ENCODE measurements around the gene MBD4.
"Not testable (repeated sequence)": the region's sequence is repeated elsewhere in the genome, so short reads cannot be mapped to it uniquely, and the experiment has no call there.

MBD4 gene

DNA sequence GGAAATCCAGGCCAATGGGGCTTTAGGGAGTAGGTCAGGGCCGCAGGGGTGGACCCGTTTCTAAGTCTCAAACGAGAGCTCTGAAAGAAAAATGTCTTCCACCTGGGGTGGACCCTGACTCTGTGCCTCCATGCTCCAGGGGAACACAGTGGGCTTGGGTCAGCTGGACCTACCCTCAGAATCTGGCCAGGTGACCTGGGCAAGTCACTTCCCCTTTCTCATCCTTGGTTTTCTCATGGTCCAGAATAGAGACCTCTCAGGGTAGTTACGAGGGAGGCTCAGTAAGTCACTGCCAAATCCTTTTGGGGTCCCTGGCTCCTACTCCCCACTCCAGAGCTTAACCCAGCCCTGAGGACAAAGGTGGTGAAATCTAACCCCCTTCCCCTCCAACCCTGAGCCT, 37.1 kb downstream of the MBD4 start:
- DNase-seq (ENCODE audit: low read depth, low spot score), result no peak
- ChIA-PET CTCF (interaction anchor here (1.1 to 1.4 kb wide), 2 partner anchors 11 to 19 kb away, joined by 3 to 6 read pairs; no protein-coding TSS in a partner anchor), POLR2A (no interaction called here)
- TF ChIP-seq, protein P1, sequence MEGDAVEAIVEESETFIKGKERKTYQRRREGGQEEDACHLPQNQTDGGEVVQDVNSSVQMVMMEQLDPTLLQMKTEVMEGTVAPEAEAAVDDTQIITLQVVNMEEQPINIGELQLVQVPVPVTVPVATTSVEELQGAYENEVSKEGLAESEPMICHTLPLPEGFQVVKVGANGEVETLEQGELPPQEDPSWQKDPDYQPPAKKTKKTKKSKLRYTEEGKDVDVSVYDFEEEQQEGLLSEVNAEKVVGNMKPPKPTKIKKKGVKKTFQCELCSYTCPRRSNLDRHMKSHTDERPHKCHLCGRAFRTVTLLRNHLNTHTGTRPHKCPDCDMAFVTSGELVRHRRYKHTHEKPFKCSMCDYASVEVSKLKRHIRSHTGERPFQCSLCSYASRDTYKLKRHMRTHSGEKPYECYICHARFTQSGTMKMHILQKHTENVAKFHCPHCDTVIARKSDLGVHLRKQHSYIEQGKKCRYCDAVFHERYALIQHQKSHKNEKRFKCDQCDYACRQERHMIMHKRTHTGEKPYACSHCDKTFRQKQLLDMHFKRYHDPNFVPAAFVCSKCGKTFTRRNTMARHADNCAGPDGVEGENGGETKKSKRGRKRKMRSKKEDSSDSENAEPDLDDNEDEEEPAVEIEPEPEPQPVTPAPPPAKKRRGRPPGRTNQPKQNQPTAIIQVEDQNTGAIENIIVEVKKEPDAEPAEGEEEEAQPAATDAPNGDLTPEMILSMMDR (IDR thresholded peaks at IDR 0.05; ENCODE audit: insufficient read depth, low read length, missing control alignments), result no peak
- no peak overlapping the region for H3K4me3 ChIP-seq (ENCODE audit: low read depth, low read length)

DNA sequence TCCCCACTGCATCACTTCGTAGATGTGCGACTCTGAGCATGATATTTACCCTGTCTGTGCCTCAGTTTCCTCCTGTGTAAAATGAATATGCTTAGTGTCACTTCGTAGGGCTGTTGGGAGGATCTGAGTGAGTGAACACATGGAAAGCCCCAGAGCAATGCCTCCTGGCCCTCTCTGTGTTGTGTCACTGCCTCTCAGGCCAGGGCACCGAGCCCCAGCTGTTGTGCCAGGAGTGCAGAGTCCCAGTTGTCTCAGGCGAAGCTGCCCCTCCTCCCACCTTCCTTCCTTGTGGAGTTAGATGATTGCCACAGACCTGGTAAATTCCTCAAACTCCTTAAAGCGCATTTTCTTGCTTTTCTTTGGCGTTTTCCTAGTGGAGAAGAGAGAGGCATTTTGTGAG, 37.5 kb downstream of the MBD4 start:
- POLR2A ChIA-PET, result no interaction called here
- CTCF ChIA-PET, result interaction anchor here (1.1 kb wide), 1 partner anchor 11 kb away, joined by 3 read pairs; no protein-coding TSS in a partner anchor
- no peak overlapping the region for H3K4me3 ChIP-seq (ENCODE audit: low read depth, low read length)
- TF ChIP-seq, protein P1 (IDR thresholded peaks at IDR 0.05; ENCODE audit: insufficient read depth, low read length, missing control alignments), result no peak
- DNase-seq (ENCODE audit: low read depth, low spot score), result no peak

DNA sequence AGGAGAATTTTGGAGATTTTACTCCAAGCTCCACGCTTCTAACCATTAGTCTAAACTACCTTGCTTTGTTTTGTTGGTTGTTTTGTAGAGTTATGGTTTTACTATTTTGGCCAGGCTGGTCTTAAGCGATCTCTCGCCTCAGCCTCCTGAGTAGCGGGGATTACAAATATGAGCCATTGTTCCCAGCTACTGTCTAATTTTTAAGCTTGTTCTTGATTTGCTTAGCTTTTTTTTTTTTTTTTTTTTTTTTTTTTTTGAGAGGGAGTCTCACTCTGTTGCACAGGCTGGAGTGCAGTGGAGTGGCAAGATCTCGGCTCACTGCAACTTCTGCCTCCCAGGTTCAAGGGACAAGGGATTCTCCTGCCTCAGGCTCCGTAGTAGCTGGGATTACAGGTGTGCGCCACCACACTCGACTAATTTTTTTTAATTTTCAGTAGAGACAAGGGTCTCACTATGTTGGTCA, 39.8 kb downstream of the MBD4 start:
- no peak for DNase-seq (ENCODE audit: low read depth, low spot score)
- TF ChIP-seq, protein P1 (IDR thresholded peaks at IDR 0.05; ENCODE audit: insufficient read depth, low read length, missing control alignments), result no peak
- CTCF ChIA-PET, result interaction anchor here (0.7 to 2.3 kb wide), 15 partner anchors 9 to 534 kb away, joined by 3 to 30 read pairs (median 4); a partner anchor contains a TSS

DNA sequence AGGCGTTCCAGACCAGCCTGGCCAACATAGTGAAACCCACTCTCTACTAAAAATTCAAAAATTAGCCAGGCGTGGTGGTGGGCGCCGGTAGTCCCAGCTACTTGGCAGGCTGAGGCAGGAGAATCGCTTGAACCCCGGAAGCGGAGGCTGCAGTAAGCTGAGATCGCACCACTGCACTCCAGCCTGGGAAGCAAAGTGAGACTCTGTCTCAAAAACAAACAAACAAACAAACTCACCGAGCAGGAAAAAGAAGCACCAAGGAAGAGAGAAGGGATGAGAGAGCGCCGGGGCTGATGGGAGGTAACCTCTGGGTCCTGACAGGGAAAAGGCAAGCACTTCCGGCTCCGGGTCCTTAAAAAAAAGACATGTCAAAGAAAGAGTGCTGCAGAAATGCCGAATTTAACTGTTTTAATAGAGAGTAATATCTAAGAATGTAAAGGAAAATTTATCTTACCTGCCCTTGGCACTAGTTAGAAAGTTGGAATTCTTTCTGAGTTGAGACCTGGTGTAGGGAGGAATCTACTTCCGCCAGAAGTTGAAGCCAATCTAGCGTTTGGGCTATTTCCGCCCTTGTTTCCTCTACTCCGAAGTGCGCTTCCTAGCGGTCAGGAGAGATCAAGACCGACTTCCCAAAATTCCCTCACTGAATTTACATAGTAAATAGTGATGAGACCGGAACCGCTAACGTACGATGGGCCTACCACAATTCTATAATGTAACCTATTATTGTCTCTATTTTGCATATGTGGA, 40.4 kb downstream of the MBD4 start:
- POLR2A ChIA-PET, result interaction anchor here (0.7 to 1.0 kb wide), 2 partner anchors 30 to 288 kb away, joined by 3 read pairs; partner anchors contain the start of gene EFCAB12
- peak; percentile 83 for DNase-seq (ENCODE audit: low read depth, low spot score)
- peak overlapping the region; percentile 87 for H3K4me3 ChIP-seq (ENCODE audit: low read depth, low read length)
- TF ChIP-seq, protein P1 (IDR thresholded peaks at IDR 0.05; ENCODE audit: insufficient read depth, low read length, missing control alignments), result peak; percentile 77
- CTCF ChIA-PET, result interaction anchor here (0.7 to 2.3 kb wide), 15 partner anchors 9 to 534 kb away, joined by 3 to 30 read pairs (median 4); a partner anchor contains a TSS

More for the DNA sequence above, 39.8 kb downstream of the MBD4 start:
- POLR2A ChIA-PET, result interaction anchor here (0.7 to 1.0 kb wide), 2 partner anchors 29 to 287 kb away, joined by 3 read pairs; partner anchors contain the start of gene EFCAB12
- H3K4me3 ChIP-seq (ENCODE audit: low read depth, low read length), result 0 out of 2 replicates have a peak overlapping the region, but pooled peaks have one; percentile 8

DNA sequence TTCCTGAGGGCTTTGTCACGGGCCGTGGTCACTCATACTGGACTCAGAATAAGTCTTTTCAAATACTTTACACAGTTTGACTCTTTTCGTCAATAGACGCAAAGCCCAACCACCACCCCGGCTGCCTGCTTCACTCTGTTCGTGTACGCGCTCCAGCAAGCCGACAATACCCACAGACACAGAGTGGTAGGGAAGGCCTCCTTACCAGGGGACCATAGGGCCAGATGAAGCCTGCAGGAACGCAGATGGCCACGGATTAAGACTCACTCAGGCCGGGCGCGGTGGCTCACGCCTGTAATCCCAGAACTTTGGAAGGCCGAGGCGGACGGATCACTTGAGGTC, 41.0 kb downstream of the MBD4 start:
- CTCF ChIA-PET, result interaction anchor here (1.4 to 2.2 kb wide), 5 partner anchors 10 to 82 kb away, joined by 4 to 15 read pairs (median 6); a partner anchor contains a TSS
- H3K4me3 ChIP-seq (ENCODE audit: low read depth, low read length), result peak overlapping the region; percentile 87
- POLR2A ChIA-PET, result no interaction called here
- TF ChIP-seq, protein P1 (IDR thresholded peaks at IDR 0.05; ENCODE audit: insufficient read depth, low read length, missing control alignments), result no peak
- DNase-seq (ENCODE audit: low read depth, low spot score), result no peak

DNA sequence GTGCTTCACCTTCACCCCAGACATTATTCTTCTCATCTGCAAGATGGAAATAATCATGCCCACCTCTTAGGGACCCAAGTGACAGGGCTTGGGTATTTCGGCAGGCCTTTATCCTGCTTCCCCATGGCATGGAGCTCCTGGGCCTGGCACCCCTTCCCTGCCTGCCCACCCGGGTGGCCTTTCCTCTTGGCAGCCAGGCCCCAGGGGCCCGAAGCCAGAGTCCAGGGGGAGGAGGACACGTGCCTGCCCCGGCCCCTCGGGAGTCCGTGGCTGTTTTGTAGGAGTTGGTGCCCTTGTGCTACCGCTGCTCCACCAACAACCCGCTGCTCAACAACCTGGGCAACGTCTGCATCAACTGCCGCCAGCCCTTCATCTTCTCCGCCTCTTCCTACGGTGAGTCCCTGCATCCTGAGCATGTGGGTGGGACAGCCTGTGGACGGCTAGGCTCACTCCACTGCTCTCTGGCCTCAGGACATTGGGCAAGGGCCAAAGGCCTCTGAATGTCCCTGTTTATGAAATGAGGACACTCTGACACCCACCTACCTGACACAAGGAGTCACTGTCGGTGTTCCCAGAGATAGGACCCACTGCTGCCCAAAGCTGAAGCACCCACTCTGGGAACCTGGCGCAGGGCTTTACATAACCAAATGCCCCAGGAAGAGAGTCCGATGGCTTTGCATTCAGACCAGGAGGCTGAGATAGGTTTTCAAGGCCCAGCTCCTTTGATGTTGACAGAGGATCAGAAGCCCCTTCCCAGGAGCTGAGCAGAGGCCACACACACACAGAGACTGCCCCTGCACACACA, 45.8 kb downstream of the MBD4 start:
- POLR2A ChIA-PET; H3K4me3 ChIP-seq (ENCODE audit: low read depth, low read length); DNase-seq (ENCODE audit: low read depth, low spot score); CTCF ChIA-PET: not testable (repeated sequence)
